ENCODE results near the gene MMP12. TPM values are rescaled to one million over a fixed set of nuclear protein-coding genes. Genes with fewer than 3 reads are reported as not detected.
"Not testable (repeated sequence)": the region's sequence is repeated elsewhere in the genome, so short reads cannot be mapped to it uniquely, and the experiment has no call there.

The MMP12 gene
- polyA plus RNA-seq, 6 donors from 2014 or later: not detected

DNA sequence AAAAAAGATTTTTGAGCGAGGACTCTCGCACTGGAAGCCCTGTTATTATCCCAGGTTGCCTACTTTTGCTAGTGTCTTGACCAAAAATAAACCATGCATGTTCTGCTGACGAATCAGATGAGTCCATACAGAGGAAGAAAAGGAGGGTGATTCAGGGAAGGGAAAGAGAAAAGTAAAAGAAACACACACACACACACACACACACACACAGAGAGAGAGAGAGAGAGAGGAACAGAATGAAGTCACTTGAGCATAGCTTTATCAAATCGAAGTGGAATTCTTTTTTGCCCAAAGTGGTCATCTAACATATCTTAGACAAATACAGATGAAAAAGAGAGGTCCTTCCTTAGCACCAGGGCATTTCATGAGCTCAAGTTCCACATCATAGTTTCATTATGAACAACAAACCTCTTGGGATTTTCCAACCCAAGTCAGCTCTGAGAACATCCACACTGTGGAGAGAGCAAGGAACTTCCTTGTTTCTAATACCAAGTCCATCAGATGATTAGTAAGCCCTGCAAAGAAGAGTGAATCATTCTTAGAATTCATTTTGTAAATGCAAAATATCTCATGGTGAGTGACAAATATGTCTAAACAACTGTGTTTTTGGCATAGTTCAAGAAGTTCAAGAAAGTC, 7.7 kb upstream of the MMP12 start:
- Mint-ChIP-seq H3K27me3 (peaks cover 7 to 14% (median 13%) of the 10 kb centered on the region in 3 donors), H3K4me1 (no peaks in the 10 kb centered on the region), H3K27ac (no peak overlapping the region), H3K4me3 (peak overlapping the region in 1 of 8 donors; percentile 22), H3K36me3 (no peaks in the 10 kb centered on the region), H3K9me3 (peaks cover 0 to 2% (median 0%) of the 10 kb centered on the region in 7 donors)
- DNase-seq (no peak), ATAC-seq (ENCODE audit: low read depth in 2 of 2) (no peak)

DNA sequence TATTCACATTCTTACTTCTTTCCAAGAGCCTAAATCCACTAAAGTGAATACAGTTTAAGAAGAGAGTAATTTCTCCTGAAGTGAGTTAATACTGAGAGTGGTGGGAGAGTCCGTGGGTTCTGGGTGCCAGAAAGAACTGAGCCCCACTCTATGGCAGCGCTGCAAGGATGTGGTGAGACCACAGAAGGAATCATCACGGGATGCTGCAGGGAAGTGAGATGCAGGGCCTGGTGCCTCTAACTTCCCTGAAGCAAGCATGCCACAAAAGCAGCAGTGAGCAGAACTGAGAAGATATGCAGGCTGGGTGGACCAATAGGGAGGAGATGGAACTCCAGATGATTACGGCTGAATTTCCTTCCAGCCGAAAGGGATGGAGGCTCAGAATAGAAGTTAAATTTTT, 5.0 kb upstream of the MMP12 start:
- Mint-ChIP-seq H3K4me3 (no peak overlapping the region), H3K27ac (no peak overlapping the region), H3K9me3 (peaks cover 0 to 1% (median 0%) of the 10 kb centered on the region in 7 donors), H3K4me1 (no peaks in the 10 kb centered on the region), H3K36me3 (no peaks in the 10 kb centered on the region), H3K27me3 (peaks cover 3 to 14% (median 9%) of the 10 kb centered on the region in 3 donors)
- ATAC-seq (ENCODE audit: low read depth in 2 of 2) (no peak), DNase-seq (no peak)

- H3K36me3 Mint-ChIP-seq: no peaks in the 10 kb centered on the region
- H3K27ac Mint-ChIP-seq: no peak overlapping the region
- DNase-seq (no peak), ATAC-seq (ENCODE audit: low read depth in 2 of 2) (no peak)
- no peaks in the 10 kb centered on the region for H3K4me1 Mint-ChIP-seq
- peaks cover 3 to 14% (median 9%) of the 10 kb centered on the region in 3 donors for H3K27me3 Mint-ChIP-seq
- peaks cover 0 to 1% (median 0%) of the 10 kb centered on the region in 7 donors for H3K9me3 Mint-ChIP-seq
- H3K4me3 Mint-ChIP-seq: no peak overlapping the region
Observed at GRCh38 chr11:102878595-102878994, 3.8 kb upstream of the MMP12 start.

DNA sequence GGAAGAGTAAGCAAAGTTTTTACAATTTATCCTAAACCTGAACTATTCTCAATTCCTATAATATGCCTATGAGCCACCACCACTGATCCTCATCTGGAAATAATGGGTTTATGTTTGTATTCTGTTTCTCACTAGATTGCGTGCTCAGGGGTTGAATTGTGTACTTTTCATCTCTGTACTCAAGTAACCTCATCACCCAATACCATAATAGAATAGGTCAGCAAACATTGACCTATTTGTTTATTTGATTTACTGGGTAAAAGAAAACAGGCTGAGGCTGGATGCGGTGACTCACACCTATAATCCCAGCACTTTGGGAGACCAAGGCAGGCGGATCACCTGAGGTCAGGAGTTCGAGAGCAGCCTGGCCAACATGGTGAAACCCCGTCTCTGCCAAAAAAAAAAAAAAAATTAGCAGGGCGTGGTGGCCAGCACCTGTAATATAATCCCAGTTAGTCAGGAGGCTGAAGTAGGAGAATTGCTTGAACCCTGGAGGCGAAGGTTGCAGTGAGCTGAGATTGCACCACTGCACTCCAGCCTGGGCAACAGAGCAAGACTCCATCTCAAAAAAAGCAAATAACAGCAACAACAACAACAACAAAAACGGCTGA, 5.3 kb downstream of the MMP12 start:
- DNase-seq; H3K27ac Mint-ChIP-seq; H3K9me3 Mint-ChIP-seq; ATAC-seq (ENCODE audit: low read depth in 2 of 2); H3K27me3 Mint-ChIP-seq; H3K4me1 Mint-ChIP-seq; H3K36me3 Mint-ChIP-seq: not testable (repeated sequence)
- H3K4me3 Mint-ChIP-seq: peak overlapping the region in 1 of 8 donors; percentile 47

DNA sequence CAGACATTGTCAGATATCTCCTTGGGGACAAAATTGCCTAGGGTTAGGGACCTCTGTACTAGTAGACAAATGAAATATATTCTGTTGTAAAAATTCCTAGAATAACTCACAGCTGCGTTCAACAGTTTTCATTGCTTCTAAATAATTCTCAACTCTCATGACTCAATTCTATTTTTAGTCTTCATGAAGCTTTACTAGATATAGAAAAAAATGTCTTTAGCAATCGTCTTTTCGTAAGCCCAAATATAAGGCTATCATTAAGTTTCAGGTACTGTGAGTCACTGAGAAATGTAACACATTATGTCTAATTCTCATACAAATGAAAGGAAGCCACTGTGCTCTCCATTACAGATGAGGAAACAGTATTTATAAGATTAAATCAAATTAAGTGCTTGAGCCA, 6.4 kb downstream of the MMP12 start:
- H3K4me1 Mint-ChIP-seq: no peaks in the 10 kb centered on the region

DNA sequence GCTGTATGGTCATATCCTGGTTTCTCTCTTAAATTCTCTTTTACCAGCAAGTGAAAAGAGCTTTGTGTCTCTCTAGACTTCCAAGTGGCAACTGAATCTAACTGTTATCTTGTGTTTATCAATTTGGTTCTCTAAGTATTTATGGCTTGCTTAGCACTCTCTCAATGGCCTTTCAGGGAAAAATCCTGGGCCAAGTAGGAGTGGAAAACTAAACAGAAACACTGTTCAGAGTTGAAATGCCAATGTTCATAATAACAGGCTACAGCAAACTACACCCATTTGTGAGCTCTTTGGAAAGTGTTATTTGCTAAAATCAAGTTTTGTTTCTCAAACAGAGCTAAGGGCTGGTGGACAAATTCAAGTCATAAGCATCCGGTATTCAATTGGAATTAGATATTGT, 10.1 kb downstream of the MMP12 start:
- Mint-ChIP-seq H3K27ac (no peak overlapping the region), H3K27me3 (peaks cover 0 to 9% (median 7%) of the 10 kb centered on the region in 3 donors), H3K4me3 (no peak overlapping the region), H3K36me3 (no peaks in the 10 kb centered on the region), H3K9me3 (no peaks in the 10 kb centered on the region), H3K4me1 (no peaks in the 10 kb centered on the region)
- no peak for DNase-seq
- no peak for ATAC-seq (ENCODE audit: low read depth in 2 of 2)

More for the DNA sequence above, 6.4 kb downstream of the MMP12 start:
- H3K9me3 Mint-ChIP-seq: no peaks in the 10 kb centered on the region
- no peaks in the 10 kb centered on the region for H3K36me3 Mint-ChIP-seq
- no peak for DNase-seq
- no peak overlapping the region for H3K27ac Mint-ChIP-seq
- no peak overlapping the region for H3K4me3 Mint-ChIP-seq
- ATAC-seq (ENCODE audit: low read depth in 2 of 2): no peak
- H3K27me3 Mint-ChIP-seq: peaks cover 0 to 7% (median 5%) of the 10 kb centered on the region in 3 donors

DNA sequence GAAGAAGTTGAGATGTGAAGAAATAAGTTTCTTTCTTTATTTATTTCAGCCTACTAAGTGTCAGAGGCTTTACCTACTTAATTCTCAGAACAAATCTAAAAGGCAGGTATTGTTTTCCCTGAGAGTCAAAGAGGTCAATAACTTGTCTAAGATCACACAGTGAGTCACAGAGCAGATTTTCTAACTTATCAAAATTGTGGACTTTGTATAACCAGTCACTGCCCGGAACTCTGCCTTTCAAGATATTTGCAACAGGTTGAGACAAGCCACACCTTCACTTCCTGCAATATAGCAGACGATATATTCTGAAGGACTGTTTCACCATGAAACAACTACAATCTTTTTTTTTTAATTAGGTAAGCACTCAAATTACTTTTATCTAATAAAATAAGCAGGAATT, 20.8 kb downstream of the MMP12 start:
- DNase-seq (no peak), ATAC-seq (ENCODE audit: low read depth in 2 of 2) (no peak)
- Mint-ChIP-seq H3K9me3 (no peaks in the 10 kb centered on the region), H3K4me3 (no peak overlapping the region), H3K36me3 (no peaks in the 10 kb centered on the region), H3K27me3 (peaks cover 11 to 21% (median 17%) of the 10 kb centered on the region in 3 donors), H3K27ac (no peak overlapping the region), H3K4me1 (no peaks in the 10 kb centered on the region)

DNA sequence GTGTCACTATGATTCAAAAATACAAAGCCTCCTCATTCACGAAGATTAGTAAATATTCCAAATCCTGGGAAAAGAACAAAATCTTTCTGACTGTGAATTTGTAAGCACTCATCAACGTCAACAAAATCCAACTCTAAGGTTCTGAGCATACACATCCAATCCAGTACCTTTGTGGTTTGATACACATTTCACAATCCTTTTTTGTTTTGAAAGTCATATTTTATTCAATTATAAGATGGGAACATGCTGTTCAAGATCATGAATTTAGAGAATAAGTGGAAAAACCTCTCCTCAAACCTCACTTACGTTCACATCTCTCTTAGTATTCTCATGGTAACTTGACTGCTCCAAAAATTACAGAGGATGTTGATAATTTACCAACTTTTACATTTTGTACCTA, 21.7 kb downstream of the MMP12 start:
- Mint-ChIP-seq H3K4me3 (no peak overlapping the region), H3K4me1 (no peaks in the 10 kb centered on the region), H3K36me3 (no peaks in the 10 kb centered on the region), H3K27me3 (peaks cover 11 to 21% (median 16%) of the 10 kb centered on the region in 3 donors), H3K27ac (no peak overlapping the region), H3K9me3 (no peaks in the 10 kb centered on the region)
- ATAC-seq (ENCODE audit: low read depth in 2 of 2) (no peak), DNase-seq (no peak)

DNA sequence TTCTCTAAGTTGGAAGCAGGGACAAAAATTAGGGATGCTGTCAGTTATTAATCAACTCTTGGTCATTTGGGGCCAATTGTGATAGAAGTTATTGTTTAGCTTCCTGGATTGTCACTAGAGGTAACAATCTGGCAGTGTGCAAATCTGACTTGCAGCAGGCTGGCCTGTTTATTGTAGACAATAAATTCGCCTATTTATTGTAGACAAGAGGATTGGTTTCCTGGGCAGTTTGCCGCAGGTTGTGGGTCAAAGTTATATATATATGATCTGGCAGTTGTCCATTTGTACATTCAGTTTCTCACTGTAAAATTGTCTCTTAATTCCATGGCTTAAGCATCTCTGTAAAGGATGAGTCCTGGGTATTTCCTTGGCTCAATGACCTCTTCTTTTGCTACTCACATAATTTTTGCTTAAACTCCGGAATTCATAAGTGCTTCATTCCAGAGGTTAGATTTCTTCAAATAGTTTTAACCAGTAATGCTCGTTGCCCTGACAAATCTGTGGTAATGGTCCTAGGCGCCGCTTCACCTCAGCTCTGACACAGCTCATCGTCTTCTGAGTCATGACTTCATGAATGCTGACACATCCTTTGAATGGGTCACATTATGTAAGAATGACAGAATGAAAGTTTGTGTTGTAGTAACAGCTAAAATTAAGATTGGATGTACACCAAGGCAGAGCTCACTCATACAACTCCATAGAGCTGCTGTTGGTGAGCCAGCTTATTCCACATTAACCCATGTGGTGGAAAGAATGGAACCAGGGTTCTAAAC, 23.6 kb downstream of the MMP12 start:
- ATAC-seq (ENCODE audit: low read depth in 2 of 2) (no peak), DNase-seq (no peak)
- H3K4me3 Mint-ChIP-seq: no peak overlapping the region
- no peaks in the 10 kb centered on the region for H3K4me1 Mint-ChIP-seq
- H3K27ac Mint-ChIP-seq: no peak overlapping the region
- peaks cover 0 to 3% (median 0%) of the 10 kb centered on the region in 7 donors for H3K9me3 Mint-ChIP-seq
- H3K36me3 Mint-ChIP-seq: no peaks in the 10 kb centered on the region
- peaks cover 18 to 26% (median 18%) of the 10 kb centered on the region in 3 donors for H3K27me3 Mint-ChIP-seq

GRCh38 chr11:102849311-102849710, 25.5 kb downstream of the MMP12 start:
- H3K27ac Mint-ChIP-seq: no peak overlapping the region
- H3K27me3 Mint-ChIP-seq: peaks cover 12 to 32% (median 28%) of the 10 kb centered on the region in 3 donors
- peaks cover 0 to 3% (median 0%) of the 10 kb centered on the region in 7 donors for H3K9me3 Mint-ChIP-seq
- DNase-seq: no peak
- no peaks in the 10 kb centered on the region for H3K4me1 Mint-ChIP-seq
- ATAC-seq (ENCODE audit: low read depth in 2 of 2): no peak
- no peak overlapping the region for H3K4me3 Mint-ChIP-seq
- no peaks in the 10 kb centered on the region for H3K36me3 Mint-ChIP-seq

GRCh38 chr11:102846292-102846691, 28.5 kb downstream of the MMP12 start:
- DNase-seq (no peak), ATAC-seq (ENCODE audit: low read depth in 2 of 2) (no peak)
- Mint-ChIP-seq H3K4me1 (no peaks in the 10 kb centered on the region), H3K9me3 (peaks cover 0 to 3% (median 0%) of the 10 kb centered on the region in 7 donors), H3K27ac (no peak overlapping the region), H3K36me3 (no peaks in the 10 kb centered on the region), H3K27me3 (peaks cover 13 to 25% (median 22%) of the 10 kb centered on the region in 3 donors), H3K4me3 (no peak overlapping the region)

DNA sequence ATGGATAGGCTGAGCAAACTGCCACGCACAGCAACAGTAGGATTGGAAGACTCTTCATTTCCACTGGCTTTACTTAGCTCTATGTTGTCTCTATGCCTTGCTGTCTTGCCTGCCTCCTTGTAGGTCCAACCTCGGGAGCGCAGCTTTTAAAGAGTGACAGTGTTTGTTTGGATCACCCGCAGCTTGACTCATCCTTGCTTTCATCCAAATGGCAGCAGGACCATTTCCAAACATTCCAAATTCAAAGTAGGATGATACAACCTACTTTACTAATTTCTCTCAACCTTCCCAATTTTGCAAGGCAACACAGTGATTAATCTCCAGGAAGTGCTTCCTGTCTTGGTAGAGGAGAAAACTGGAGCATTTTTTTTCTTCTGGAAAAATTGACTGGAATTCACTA, 31.3 kb downstream of the MMP12 start, which contains the start of gene MMP3:
TSS of gene MMP3 (minus strand) at position 121 of the 400 bp plus-strand sequence. CDS start at position 58, 63 bp downstream.
- Mint-ChIP-seq H3K36me3 (no peaks in the 10 kb centered on the region), H3K4me1 (no peaks in the 10 kb centered on the region), H3K4me3 (no peak within 1 kb of the TSS), H3K27ac (no peak within 1 kb of the TSS), H3K27me3 (peaks cover 13 to 25% (median 13%) of the 10 kb centered on the region in 3 donors), H3K9me3 (peaks cover 0 to 3% (median 0%) of the 10 kb centered on the region in 7 donors)
- DNase-seq (no peak), ATAC-seq (ENCODE audit: low read depth in 2 of 2) (no peak)

DNA sequence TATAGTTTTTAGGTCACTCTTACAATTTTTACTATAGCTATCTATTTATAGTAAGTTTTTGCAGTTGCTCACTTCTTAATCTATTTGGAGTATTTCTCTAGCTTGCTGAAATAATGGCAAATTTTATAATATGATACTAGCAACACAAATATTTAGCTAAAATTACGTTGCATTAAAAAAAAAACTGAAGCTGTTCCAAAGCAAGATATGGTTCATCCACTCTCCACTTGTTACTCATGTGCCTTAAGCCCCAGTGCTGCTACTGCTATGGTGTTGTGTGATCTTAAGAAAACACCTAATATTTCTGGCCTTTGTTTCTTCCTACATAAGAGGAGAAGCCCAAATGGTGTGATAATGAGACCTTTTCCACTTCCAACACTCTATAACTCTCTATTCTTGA, 31.9 kb downstream of the MMP12 start:
- Mint-ChIP-seq H3K4me1 (no peaks in the 10 kb centered on the region), H3K9me3 (peaks cover 0 to 3% (median 0%) of the 10 kb centered on the region in 7 donors), H3K36me3 (no peaks in the 10 kb centered on the region), H3K27ac (no peak overlapping the region), H3K4me3 (no peak overlapping the region), H3K27me3 (peaks cover 13 to 25% (median 13%) of the 10 kb centered on the region in 3 donors)
- ATAC-seq (ENCODE audit: low read depth in 2 of 2) (no peak), DNase-seq (no peak)

Measured in naive B cell (primary cell).